HG02588 (cell line): ENCODE measurements around the gene EN1.

Source experiments
- ATAC-seq: cut with Tn5 transposase; IDR thresholded peaks from one replicate; pipeline ENCODE4 v1.9.1; 2021; ENCODE audit warnings: mild to moderate bottlenecking, moderate library complexity; ENCODE audit not compliant: unreplicated experiment

The EN1 gene

DNA sequence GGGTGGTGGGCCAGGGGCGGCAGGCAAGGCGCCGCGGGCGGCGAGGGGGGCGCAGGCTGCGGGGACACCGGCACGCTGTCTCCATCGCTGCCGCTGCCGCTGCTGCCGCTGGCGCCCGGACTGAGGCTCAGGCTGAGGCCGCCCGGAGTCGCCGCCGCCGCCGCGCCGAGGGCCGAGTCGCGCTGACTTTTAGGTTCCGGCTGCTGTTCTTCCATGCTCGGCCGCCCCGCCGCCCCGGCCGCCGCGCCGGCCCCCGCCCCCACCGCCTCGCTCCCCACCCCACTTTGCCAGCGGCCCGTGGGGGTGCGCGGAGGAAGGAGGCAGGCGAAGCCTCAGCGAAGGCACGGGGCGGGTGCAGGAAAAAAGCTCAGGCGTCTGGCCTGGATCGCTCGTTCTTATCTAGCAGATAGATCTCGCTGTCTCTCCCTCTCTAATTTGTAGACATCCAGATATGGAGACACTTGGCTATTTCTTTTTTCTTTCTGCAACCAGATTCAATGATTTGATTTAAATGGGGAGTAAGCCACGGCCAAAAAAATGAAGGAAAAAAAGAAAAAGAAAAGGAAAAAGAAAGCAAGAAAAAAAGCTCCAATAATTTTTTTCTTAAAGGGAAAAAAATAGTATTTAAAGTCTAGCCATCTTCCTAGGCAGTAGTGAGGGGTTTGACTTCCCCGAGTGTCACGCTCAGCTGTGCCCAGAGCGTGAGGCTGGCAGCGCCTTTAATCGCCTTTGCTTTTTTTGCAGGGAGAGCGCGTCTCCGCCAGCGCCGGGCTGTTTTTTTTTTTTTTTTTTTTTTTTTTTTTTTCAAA, at the start of gene EN1:
Gene EN1, minus strand, starts transcription at position 696 of the 809 bp plus-strand sequence. Its CDS starts 481 bp downstream, at position 215.
- ATAC-seq = no peak

DNA sequence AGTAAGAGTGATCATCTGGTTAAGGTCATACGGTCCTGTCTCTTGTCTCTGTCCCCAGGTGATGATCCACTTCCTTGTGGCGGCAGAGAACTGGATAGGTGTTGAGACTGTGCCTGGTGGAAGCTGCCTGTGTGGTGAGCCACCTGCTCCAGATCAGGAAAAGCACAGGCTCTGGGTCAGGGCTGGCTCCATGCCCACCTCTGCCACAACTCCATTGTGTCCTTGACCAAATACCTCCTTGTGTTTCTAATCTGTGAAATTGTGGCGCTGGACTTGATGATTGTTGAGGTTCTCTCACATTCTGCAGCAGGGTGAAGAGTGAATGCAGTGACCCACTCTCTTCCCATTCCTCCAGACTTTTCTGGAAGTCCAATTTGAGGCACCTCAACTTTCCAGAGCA, 45.7 kb upstream of the EN1 start:
- no peak for ATAC-seq

DNA sequence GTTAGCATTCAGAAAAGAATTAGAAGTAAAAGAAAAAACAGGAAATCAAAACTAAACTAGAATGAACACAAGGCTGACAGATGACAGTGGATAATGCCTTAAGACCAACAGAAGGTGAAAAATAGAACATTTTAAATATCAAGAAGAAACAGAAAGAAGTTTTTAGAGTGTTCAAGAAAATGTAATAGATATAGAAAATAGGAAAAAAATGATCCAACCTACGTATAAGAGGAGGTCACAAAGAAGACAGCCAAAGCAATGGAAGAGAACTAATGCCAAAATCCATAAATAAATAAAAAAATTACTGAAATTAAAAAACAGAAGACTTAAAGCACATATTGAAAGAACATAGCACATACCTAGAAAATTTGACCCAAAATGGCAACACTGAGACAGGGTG, 42.5 kb upstream of the EN1 start:
- ATAC-seq = no peak

DNA sequence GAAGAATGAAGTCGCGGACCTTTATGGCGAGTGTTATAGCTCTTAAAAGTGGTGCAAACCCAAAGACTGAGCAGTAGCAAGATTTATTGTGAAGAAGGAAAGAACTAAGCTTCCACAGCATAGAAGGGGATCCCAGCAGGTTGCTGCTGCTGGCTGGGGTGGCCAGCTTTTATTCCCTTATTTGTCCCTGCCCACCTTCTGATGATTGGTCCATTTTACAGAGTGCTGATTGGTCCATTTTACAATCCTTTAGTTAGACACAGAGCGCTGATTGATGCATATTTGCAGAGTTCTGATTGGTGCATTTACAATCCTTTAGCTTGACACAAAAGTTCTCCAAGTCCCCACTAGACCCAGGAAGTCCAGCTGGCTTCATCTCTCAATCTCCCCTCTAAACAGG, 36.3 kb upstream of the EN1 start:
- no peak for ATAC-seq

DNA sequence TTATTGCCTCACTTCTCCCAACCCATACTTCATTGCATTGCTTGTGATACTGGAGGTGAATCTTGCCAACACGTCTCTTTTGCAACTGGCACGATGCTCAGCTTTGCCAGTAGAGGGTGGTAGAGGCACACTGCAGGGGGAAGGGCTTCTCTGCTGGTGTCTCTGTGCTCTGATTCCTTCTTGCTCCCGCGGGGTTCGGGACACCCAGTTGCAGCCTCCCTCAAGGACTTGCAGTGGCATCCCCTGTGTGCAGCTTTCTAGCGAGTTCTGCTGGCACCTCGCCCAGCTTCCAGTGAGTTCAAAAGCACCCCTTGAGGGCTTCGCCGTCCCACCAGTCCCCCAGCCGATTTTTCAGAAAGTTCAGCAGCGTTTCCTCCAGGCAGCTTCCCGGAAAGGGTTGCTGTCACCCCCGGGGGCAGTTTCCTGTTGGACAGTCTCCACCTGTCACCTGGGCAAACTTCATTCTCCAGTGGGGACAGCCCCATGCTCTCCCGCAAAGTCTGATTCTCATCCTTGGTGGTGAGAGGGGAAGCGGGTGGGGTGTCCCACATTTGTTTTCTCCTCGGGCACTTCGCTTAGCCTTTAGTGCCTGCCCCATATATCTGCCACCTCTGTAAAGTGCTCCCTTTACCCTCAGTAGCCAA, 35.4 kb upstream of the EN1 start:
- peak; percentile 80 for ATAC-seq

DNA sequence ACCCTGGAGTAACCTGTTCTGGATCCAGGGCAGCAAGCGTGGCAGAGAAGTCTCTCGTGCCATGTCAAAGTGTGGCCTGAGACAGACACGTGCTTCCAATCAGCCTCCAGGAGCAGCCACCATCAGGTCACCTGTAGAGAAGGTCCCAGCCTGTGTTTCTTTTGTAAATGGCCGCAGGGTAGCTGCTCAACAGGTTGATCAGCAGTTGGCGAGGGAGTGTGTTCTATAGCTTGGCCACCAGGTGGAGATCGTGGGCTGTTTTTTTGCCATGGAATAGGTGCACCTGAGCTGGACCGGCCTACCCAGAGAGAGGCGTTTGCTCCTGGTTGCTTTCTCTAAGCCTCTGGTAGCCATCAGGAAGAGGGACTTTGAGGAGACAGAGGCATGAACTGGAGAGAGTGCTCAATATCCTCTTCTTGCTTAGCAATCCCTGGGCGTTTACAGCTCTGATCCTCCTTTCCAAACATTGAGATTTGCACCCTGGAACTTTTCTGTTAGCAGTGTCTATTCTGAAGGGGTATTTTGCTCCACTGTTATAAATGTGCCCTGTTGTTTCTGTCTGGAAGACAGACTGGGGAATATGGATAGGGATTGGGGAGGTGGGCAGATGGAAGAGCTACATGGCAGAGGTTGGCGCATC, 34.2 kb upstream of the EN1 start:
- ATAC-seq = peak; percentile 86

DNA sequence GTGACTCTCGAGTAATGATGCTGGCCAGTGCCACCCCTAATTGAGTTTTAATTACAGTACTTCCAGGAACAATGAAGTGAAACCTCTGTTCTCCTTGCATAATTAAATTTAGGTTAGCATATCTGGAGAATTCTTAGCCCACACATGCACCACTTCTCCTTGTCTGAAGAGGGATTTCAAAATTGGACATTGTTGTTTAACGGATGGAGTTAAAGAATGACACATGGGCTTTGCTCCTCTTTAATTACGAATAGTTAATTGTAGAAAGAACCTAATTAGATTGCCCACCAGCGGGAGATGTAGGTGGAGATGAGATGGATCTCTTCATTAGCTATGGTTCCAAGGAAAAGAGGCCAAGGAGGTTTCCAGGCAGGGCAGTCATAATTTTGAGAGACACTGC, 33.1 kb upstream of the EN1 start:
- no peak for ATAC-seq

DNA sequence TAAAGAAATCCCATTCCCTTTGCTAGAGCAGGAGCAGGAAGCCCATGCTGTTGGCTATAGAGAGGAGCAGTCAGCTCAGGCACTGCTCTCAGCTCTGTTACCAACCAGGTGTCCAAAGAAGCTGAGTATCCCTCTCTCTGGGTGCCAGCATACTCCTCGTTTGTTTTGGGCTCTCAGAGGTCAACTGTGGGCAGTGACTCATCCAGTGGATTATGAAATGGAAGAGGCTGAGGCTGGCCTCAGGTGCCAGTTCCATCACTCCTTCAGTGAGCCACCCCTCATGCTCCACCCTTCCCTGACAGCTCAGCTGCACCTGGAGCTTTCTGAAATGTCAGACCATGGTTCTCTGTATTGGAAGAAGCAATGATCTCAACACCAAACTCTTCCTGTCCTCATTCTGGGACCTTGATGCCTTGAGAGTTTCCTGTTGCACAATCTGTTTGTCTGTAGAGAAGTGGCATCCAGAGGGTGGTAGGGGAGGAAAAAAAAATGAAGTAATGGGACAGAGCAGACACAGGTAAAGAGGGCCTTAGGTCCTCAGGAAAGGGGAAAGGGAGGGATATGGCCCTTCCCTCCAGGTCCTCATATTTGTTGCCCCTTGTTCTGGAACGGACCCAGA, 31.2 kb upstream of the EN1 start:
- no peak for ATAC-seq

DNA sequence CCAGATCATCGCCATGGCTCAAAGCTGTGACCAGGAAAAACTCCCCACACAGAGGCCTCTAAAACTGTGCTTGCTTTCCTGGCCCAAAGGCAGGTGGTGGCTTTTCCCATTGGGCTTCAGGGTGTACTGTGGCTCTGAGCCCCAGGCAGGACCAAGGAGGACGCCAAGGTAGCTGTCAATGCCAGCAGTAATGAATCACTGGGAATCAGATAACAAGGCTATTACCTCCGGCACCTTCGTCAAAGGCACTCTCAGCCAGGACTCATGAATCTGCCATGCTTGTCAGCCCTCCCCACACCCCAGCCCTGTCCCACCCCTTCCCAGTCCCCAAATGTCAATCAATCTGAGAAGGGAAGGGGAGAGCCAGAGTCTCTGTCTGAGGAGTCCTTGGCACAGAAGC, 27.9 kb upstream of the EN1 start:
- no peak for ATAC-seq

DNA sequence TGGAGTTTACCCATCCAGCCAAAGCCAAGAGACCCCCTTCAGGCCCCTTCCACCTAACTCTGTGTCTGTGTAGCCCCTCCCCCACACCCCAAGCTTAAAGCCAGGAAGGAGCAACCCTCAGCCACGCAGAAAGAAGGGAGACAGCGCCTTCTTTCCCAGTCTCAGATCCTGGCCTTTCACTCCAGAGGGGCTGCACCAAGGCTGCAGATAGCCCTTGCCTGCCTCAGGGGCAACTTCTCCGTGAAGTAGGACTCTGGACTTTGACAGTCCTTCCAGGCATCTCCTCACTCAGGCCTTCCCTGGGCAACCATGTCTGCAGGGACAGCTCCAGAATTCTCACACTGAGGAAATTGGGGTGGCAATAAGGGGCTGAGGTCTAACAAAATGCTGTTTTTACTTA, 26.9 kb upstream of the EN1 start:
- ATAC-seq = no peak

DNA sequence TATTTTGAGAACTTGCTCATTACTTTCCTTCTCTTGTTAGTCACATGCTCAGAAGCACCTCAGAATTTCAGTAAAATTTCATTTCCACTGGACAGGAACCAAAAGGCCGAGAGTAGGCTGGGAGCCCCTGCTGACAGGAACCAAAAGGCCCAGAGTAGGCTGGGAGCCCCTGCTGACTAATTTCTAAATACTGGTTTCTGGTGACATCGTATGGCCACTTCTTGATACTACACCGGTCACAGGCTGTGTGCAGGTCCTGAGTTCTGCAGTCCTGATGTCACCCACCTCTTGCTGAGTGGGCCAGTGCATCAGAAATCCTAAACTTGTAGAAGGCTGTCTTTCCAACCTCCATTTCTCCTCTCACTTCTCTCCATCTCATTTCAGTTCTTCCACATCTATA, 17.7 kb upstream of the EN1 start:
- peak; percentile 92 for ATAC-seq

DNA sequence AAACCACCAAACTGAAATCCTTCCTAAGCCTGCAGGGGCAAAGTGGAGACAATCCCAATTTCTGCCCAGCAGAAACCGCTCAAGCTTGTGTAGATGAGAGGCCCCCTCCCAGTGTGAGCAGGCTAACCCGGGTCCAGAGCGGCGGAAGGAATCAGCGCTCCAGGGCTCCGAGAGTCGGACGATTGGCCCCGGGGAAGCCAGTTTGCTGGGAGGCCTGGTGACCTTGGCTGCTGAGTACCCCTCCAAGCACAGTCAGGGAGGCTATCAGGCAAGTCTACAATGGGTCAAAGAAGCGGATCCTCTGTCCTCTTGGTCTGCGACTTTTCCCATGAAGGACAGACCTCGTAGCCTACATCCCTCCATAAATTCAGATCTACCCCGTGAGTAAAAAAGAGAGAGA, 16.8 kb upstream of the EN1 start:
- ATAC-seq = no peak

DNA sequence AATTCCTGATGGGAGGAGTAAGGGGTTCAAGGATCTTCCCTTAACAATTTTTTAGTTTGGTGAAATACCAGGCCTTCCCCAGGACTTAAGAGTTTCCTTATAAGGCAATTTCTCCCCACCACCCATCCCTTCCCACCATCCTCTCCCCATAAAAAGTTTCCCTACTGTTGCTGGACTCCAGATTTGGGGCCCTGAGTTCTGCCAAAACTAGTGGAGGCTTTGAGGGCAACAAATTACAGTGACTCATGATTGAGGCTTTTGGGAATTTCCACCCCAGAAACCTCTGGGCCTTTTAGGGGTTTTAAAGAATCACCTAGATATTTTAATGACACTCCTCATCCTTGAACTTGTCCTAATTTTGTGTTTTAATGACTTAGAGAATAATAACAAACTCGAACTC, 14.3 kb upstream of the EN1 start:
- no peak for ATAC-seq

DNA sequence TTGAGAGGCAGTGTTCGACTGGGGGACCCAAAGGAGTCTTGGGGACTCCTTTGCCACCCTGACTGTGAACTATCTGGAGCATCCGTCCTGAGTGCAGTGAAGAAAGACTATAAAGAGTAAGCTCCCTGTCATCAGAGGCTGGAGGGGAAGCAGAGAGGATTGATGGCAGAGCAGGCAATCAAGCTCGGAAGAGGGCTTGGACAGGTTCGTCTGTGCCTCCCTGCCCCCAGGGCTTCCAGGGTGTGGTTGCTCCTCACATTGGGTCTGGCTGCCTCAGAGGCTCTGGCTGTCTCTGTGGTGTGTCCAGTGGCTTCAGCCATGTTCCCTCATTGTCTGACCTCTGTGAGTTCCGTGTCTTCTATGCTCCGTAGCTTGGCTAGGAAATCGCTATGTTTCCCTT, 13.8 kb upstream of the EN1 start:
- no peak for ATAC-seq

DNA sequence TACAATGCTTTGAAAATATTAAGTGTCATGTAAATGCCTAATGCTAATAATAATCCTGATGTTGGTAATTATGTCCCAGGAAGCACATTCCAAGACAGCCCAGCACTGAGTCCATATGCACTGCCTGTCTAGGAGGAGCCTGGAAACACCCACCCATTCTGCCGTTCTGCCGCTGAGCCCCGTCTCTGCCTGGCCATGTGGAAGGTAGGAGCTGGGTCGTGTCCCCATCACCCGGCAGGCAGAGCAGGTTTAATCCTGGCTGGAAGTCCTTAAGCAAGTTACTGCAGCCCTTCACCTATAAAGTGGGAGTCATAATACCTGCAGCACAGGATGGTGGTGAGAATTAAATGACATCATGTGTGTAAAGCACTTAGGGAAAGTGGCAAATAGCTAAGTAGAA, 13.1 kb upstream of the EN1 start:
- no peak for ATAC-seq

DNA sequence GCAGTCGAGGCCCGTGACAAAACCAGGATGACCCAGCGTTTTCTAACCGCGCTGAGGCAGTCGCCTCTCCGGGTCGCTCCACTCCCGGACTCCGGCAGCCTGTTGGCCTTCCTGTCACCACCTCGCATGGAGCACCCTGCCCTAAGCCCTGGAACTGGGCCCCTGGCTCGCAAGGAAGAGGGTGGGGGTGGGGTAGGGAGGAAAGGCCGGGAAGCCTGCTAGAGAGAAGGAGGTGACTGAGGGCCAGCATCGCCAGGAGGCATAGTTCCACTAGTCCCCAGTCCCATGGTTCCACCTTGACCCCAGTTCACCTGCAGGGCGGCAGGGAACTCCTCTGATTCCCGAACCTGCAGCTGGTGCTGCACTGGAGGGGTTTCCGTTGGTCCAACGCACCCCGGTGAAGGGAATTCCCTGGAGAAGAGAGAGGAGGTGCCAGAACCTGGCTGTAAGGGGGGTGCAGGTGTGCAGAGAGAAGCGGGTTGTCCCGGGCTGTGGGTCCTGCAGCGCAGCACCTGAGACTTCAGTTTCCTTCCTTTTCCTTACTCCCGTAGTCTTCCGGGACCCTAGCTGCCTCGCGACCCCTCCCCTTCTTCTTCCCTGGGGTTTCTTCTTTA, 11.8 kb upstream of the EN1 start:
- ATAC-seq = no peak

DNA sequence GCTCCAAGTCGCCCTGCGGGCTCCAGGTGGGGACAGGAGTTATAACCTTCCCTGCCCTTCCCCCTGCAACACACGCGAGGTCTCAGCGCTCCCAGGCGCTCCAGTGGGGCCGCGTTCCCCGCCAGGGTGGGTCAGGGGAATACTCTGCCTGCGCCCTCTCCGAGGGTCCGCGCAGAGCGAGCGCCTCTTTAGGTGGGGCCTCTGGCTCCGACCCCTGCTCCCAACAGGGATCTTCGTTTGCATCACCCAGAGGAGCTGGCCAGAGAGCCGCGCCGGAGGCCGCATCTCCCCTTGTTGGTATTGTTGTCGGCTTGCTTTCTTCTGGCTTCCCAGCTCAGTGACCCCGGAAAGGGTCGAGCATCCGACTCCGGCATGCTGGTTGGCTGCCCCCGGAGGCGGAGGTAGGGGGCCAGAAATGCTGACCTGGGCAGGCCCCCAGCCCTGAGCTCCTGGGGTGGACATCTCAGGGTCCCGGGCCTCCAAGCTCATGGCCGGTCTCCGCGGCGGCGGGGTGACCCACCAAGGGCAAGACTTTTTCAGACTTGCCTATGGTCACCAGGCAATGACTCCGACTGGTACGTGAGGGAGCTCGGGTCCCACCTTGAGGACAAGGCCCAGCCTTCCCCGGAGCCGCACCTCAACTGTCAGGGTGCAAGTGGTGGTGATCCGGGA, 11.2 kb upstream of the EN1 start:
- no peak for ATAC-seq

DNA sequence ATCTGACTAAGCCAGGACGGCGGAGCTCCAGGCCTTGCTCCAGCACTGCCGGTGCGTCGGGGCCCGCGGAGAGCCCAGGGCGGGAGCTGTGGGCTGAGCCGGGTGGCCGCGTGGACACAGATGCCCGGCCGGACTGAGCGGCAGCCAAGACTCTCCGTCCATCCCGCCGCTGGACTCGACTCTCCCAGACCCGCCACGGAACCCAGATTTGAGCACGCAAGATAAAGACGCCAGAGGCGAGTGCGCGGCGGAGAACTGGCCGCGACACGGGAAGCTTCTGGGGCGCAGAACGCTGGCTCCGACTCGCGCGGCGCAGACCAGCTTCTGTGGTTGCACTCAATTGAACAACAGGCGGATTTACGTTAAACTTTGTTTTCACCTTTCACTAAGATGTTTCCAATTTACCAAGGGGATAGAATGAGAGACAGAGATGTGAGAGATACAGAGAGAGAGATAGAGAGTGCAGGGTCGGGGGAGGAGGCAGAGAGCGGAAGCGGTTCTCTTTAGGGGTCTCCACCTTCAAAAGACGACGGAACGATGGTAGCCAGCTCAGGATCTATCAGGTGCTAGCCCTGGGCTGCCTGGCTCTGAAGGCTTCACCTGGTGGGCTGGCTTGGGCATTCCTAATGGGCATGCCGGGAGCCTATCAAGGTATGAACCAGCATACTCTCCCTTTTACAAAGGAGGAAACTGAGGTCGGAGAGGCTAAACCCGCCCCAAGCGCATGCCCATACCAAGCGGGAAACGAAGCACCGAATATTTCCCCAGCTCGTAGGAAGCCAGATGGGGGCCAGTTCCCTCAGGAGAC, 10.4 kb upstream of the EN1 start:
- ATAC-seq = no peak

DNA sequence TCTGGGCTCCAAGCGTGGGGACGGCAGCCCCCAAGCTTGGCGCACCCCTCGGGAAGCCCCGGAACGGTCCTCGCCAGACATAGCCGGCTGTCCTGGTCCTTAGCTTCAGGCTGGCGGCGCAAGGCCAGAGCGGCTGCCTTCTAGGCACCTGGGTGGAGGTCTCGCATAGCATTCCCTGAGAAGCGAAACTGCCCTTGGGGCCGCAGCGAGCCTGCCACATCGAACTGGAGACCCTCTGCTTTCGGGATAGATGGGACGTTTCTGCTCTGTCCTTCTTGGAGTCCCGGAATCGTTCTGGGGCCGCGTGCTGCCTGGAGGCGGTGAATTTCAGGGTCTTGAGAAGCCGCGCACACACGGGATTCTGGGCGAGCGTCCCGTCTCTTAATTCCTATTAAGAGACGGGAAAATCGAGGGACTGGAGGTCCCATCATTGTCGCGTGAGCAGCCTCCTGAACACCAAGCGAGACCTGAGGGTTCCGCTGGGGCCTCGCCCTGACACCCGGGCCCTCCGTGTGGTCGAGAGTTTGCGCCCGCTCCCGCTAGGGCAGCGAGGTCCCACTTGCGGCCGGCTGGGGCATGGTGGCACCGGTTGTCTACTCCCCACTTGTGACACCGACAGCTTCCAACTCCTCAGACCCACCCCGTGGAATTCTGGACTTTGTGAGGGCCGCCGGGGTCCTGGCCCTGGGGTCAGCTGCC, 9.7 kb upstream of the EN1 start:
- ATAC-seq = no peak
